Upper lobe of left lung (tissue), 6 donors: Measurements from ENCODE around the gene CACNA1H. TPM values are rescaled to one million over a fixed set of nuclear protein-coding genes. Genes with fewer than 3 reads are reported as not detected.

Source experiments
- ATAC-seq, 2 donors: fragments of 200-7000 bp; cut with Tn5 transposase; one replicate each; pipeline ENCODE4 v1.9.1; 2022; ENCODE audit warnings: mild to moderate bottlenecking in 2 of 2, moderate library complexity in 2 of 2; ENCODE audit not compliant: low FRiP score in 2 of 2
- DNase-seq, 2 donors: peaks; one replicate each; pipeline ENCODE4 v3.0.0-alpha.2; 2019 to 2020
- H3K27ac ChIP-seq, 4 donors: fragments of 200-600 bp; sonication (generic); one replicate each; pipeline ENCODE4 v1.5.1; 2016 to 2019
- H3K27me3 ChIP-seq, 4 donors: fragments of 200-600 bp; sonication (generic); one replicate each; pipeline ENCODE4 v1.5.1; 2017 to 2019
- H3K36me3 ChIP-seq, 4 donors: fragments of 200-600 bp; sonication (generic); one replicate each; pipeline ENCODE4 v1.5.1; 2016 to 2019
- H3K4me1 ChIP-seq, 4 donors: fragments of 200-600 bp; sonication (generic); one replicate each; pipeline ENCODE4 v1.5.1; 2018 to 2019
- H3K4me3 ChIP-seq, 4 donors: fragments of 200-600 bp; sonication (generic); one replicate each; pipeline ENCODE4 v1.5.1; 2017 to 2019; ENCODE audit warnings: mild to moderate bottlenecking in 2 of 4, moderate library complexity in 1 of 4
- H3K9me3 ChIP-seq, 4 donors: fragments of 200-600 bp; sonication (generic); one replicate each; pipeline ENCODE4 v1.5.1; 2018 to 2019
- CTCF ChIP-seq, 6 experiments: fragments of 450-650 bp in 4 of 6; fragments of 200-600 bp in 2 of 6; sonication (generic) in 2 of 6; IDR thresholded peaks; one replicate each; pipeline ENCODE4 v1.5.1; 2016 to 2019; ENCODE audit warnings: antibody characterized with exemption in 6 of 6
- EP300 ChIP-seq, 4 donors: sonication (generic); formaldehyde crosslinking; IDR thresholded peaks; one replicate each; pipeline ENCODE4 v1.5.1; 2017; ENCODE audit warnings: antibody characterized with exemption in 4 of 4, control low read depth in 2 of 4
- POLR2A ChIP-seq, 4 donors: fragments of 450-650 bp; IDR thresholded peaks; one replicate each; pipeline ENCODE4 v1.5.1; 2016 to 2017; ENCODE audit warnings: antibody characterized with exemption in 4 of 4, mild to moderate bottlenecking in 2 of 4
- POLR2AphosphoS5 ChIP-seq, 2 donors: sonication (generic); formaldehyde crosslinking; IDR thresholded peaks; one replicate each; pipeline ENCODE4 v1.5.1; 2017; ENCODE audit warnings: antibody characterized with exemption in 2 of 2
- WGBS, 2 donors: methylation state at CpG; one replicate each; pipeline ENCODE4 v1.1.5; 2017 to 2018; 5-methylcytosine and 5-hydroxymethylcytosine counted together
- total RNA-seq, 6 donors: library from RNA; depleted of rRNA in 4 of 6; stranded (reverse); fragments of >200 nt in 4 of 6; gene quantifications; one replicate each; pipeline versions ENCODE4 v1.1.0 to v1.2.1, GENCODE V29; 2016 to 2021
- donor health status: DM: no; HTN: no; CAD: no; lungs with moderate emphysema.
- donor health status: DM: no; HTN: yes; CAD: no; lungs with severe emphysema.

The CACNA1H gene
- total RNA-seq, 6 donors from 2014 or later: 6.4 to 46.1 (median 9.3) TPM

GRCh38 chr16:1178295-1178910, 25.5 kb downstream of the CACNA1H start:
- WGBS, 2 donors: 67 to 80% methylated on average over 7 to 21 of the region's 21 CpGs
- Histone ChIP-seq H3K9me3 (no peaks in the 10 kb centered on the region), H3K27me3 (no peaks in the 10 kb centered on the region), H3K27ac (no peak overlapping the region), H3K4me1 (peaks cover 10 to 29% (median 17%) of the 10 kb centered on the region in 4 donors), H3K36me3 (no peaks in the 10 kb centered on the region), H3K4me3 (no peak overlapping the region)
- TF ChIP-seq POLR2A (IDR thresholded peaks at IDR 0.05): no peak
- no peak for TF ChIP-seq EP300 (IDR thresholded peaks at IDR 0.05)
- no peak for TF ChIP-seq POLR2AphosphoS5 (IDR thresholded peaks at IDR 0.05)
- no peak for TF ChIP-seq CTCF (IDR thresholded peaks at IDR 0.05)
- ATAC-seq: no peak
- DNase-seq: no peak

GRCh38 chr16:1180549-1181403, 27.9 kb downstream of the CACNA1H start:
- no peaks in the 10 kb centered on the region for H3K36me3 ChIP-seq
- no peak for DNase-seq

GRCh38 chr16:1181404-1182315, 28.8 kb downstream of the CACNA1H start:
- Histone ChIP-seq H3K4me1 (peaks cover 10 to 30% (median 17%) of the 10 kb centered on the region in 4 donors), H3K4me3 (peak overlapping the region in 3 of 4 donors; percentile 6 to 37 (median 9)), H3K9me3 (no peaks in the 10 kb centered on the region), H3K27me3 (no peaks in the 10 kb centered on the region), H3K36me3 (no peaks in the 10 kb centered on the region), H3K27ac (peak overlapping the region in 3 of 4 donors; percentile 48 to 79 (median 59))
- TF ChIP-seq POLR2A (IDR thresholded peaks at IDR 0.05): no peak
- TF ChIP-seq EP300 (IDR thresholded peaks at IDR 0.05): no peak
- TF ChIP-seq POLR2AphosphoS5 (IDR thresholded peaks at IDR 0.05): no peak
- TF ChIP-seq CTCF (IDR thresholded peaks at IDR 0.05): no peak
- 49 to 69% methylated on average over 21 to 38 of the region's 39 CpGs for WGBS, 2 donors
- peak in 1 of 2 donors; percentile 5 for ATAC-seq
- no peak for DNase-seq

More at GRCh38 chr16:1180549-1181403, 27.9 kb downstream of the CACNA1H start:
- H3K9me3 ChIP-seq: no peaks in the 10 kb centered on the region
- H3K27me3 ChIP-seq: no peaks in the 10 kb centered on the region
- no peak overlapping the region for H3K4me3 ChIP-seq
- WGBS, 2 donors: 67 to 70% methylated on average over 9 to 33 of the region's 38 CpGs
- peaks cover 10 to 30% (median 17%) of the 10 kb centered on the region in 4 donors for H3K4me1 ChIP-seq
- peak overlapping the region in 3 of 4 donors; percentile 48 to 59 (median 52) for H3K27ac ChIP-seq
- ATAC-seq: no peak
- TF ChIP-seq CTCF (IDR thresholded peaks at IDR 0.05) (no peak), POLR2A (IDR thresholded peaks at IDR 0.05) (no peak), POLR2AphosphoS5 (IDR thresholded peaks at IDR 0.05) (peak in 1 of 2 donors; percentile 17), EP300 (IDR thresholded peaks at IDR 0.05) (peak in 1 of 4 donors; percentile 29)

GRCh38 chr16:1182316-1182671, 29.4 kb downstream of the CACNA1H start:
- ATAC-seq (peak; percentile 24 to 61), DNase-seq (peak; percentile 62 to 89)
- Histone ChIP-seq H3K9me3 (no peaks in the 10 kb centered on the region), H3K27me3 (no peaks in the 10 kb centered on the region), H3K4me3 (peak overlapping the region in 3 of 4 donors; percentile 6 to 37 (median 9)), H3K27ac (peak overlapping the region in 3 of 4 donors; percentile 27 to 79 (median 59)), H3K36me3 (no peaks in the 10 kb centered on the region), H3K4me1 (peaks cover 10 to 30% (median 17%) of the 10 kb centered on the region in 4 donors)
- 7 to 31% methylated on average over 5 to 12 of the region's 19 CpGs for WGBS, 2 donors
- TF ChIP-seq POLR2A (IDR thresholded peaks at IDR 0.05) (no peak), EP300 (IDR thresholded peaks at IDR 0.05) (peak in 1 of 4 donors; percentile 40), POLR2AphosphoS5 (IDR thresholded peaks at IDR 0.05) (peak in 1 of 2 donors; percentile 45), CTCF (IDR thresholded peaks at IDR 0.05) (no peak)
